Smooth muscle cell of the pulmonary artery (primary cell): Measurements from ENCODE around the gene GLMP. TPM values are rescaled to one million over a fixed set of nuclear protein-coding genes. Genes with fewer than 3 reads are reported as not detected.

Experiments used
- total RNA-seq: library from RNA; depleted of rRNA; stranded (reverse); fragments of >200 nt; gene quantifications from 2 replicates; pipeline ENCODE4 v1.2.3, GENCODE V29; 2014

Gene GLMP
- total RNA-seq = 68.6 and 85.1 TPM in 2 replicates

GRCh38 chr1:156295391-156295947 is at the start of gene GLMP:
GLMP (minus strand) TSS chr1:156295679; CDS start chr1:156295645, 34 bp downstream.

GRCh38 chr1:156338180-156338976 is 42.9 kb upstream of the GLMP start, which contains the start of the genes CCT3 and TSACC:
CCT3 (minus strand) TSS chr1:156338292; CDS start chr1:156338184, 108 bp downstream.
TSACC (plus strand) TSS chr1:156338526; CDS start chr1:156339758, 1,232 bp downstream.

GRCh38 chr1:156298852-156299357 is 3.4 kb upstream of the GLMP start, which contains the start of gene VHLL:
VHLL (minus strand) TSS chr1:156299307; CDS start chr1:156299189, 118 bp downstream.

GRCh38 chr1:156284112-156284511 is 11.4 kb downstream of the GLMP start, which contains the start of gene TMEM79:
TMEM79 (plus strand) TSS chr1:156284325; CDS start chr1:156285227, 902 bp downstream.

GRCh38 chr1:156282479-156283222 is 12.8 kb downstream of the GLMP start, which contains the start of gene SMG5:
SMG5 (minus strand) TSS chr1:156282825; CDS start chr1:156282680, 145 bp downstream.

GRCh38 chr1:156247460-156248322 is 47.8 kb downstream of the GLMP start, which contains the start of gene PAQR6:
PAQR6 (minus strand) TSS chr1:156248056; CDS start chr1:156246731, 1,325 bp downstream.

Other genes starting within 250 kb of the GLMP start
- 15.6 and 21.3 TPM in 2 replicates for gene UBQLN4, start 241.9 kb downstream of the GLMP start, total RNA-seq
- gene LAMTOR2, start 240.9 kb downstream of the GLMP start, total RNA-seq = 47.6 and 56.5 TPM in 2 replicates
- not detected in 2 replicates for gene RAB25, start 234.5 kb downstream of the GLMP start, total RNA-seq
- 1.2 and 4.1 TPM in 2 replicates for gene MEX3A, start 213.2 kb downstream of the GLMP start, total RNA-seq
- gene LMNA, start 181.0 kb downstream of the GLMP start, total RNA-seq = 1,049 and 1,502 TPM in 2 replicates
- 1.6 and 2.7 TPM in 2 replicates for gene SEMA4A, start 142.1 kb downstream of the GLMP start, total RNA-seq
- gene SLC25A44, start 101.6 kb downstream of the GLMP start, total RNA-seq = 11.2 and 11.3 TPM in 2 replicates
- gene PMF1, start 82.7 kb downstream of the GLMP start, total RNA-seq = 16.9 and 20.3 TPM in 2 replicates
- gene BGLAP, start 53.5 kb downstream of the GLMP start, total RNA-seq = 0.26 and 0.50 TPM in 2 replicates
- 0.46 and 0.56 TPM in 2 replicates for gene PAQR6, start 47.6 kb downstream of the GLMP start, total RNA-seq
- 52.3 and 71.4 TPM in 2 replicates for gene SMG5, start 12.9 kb downstream of the GLMP start, total RNA-seq
- gene TMEM79, start 11.4 kb downstream of the GLMP start, total RNA-seq = 2.0 and 2.6 TPM in 2 replicates
- 0.13 and 0.92 TPM in 2 replicates for gene VHLL, start 3.6 kb upstream of the GLMP start, total RNA-seq
- gene CCT3, start 42.6 kb upstream of the GLMP start, total RNA-seq = 271 and 277 TPM in 2 replicates
- not detected in 2 replicates for gene TSACC, start 42.8 kb upstream of the GLMP start, total RNA-seq
- not detected in 2 replicates for gene RHBG, start 73.5 kb upstream of the GLMP start, total RNA-seq
- 11.8 and 13.9 TPM in 2 replicates for gene MEF2D, start 205.1 kb upstream of the GLMP start, total RNA-seq